Measurements from ENCODE around the gene C15orf40.

C15orf40 gene

GRCh38 chr15:82970696-82971095 is 40.7 kb downstream of the C15orf40 start:
- no peaks in the 10 kb centered on the region for H3K36me3 ChIP-seq (ENCODE audit: control insufficient read depth in 2 of 2, insufficient read depth in 1 of 2, low read length in 2 of 2)
- H3K4me1 ChIP-seq (ENCODE audit: control insufficient read depth, insufficient read depth, low read length): peaks cover 11% of the 10 kb centered on the region
- TF ChIP-seq ZNF549 (tag by site-specific recombination; IDR thresholded peaks at IDR 0.05) (no peak), ZFP3 (tag by site-specific recombination; IDR thresholded peaks at IDR 0.05; ENCODE audit: low read depth) (no peak), ZNF596 (tag by site-specific recombination; IDR thresholded peaks at IDR 0.05) (no peak), SP2 (tag by site-specific recombination; IDR thresholded peaks at IDR 0.05) (no peak), SCRT2 (tag by site-specific recombination; IDR thresholded peaks at IDR 0.05) (no peak), ZNF645 (tag by site-specific recombination; IDR thresholded peaks at IDR 0.05) (no peak), ZNF169 (tag by site-specific recombination; IDR thresholded peaks at IDR 0.05) (no peak), ZNF701 (tag by site-specific recombination; IDR thresholded peaks at IDR 0.05) (no peak), ZNF16 (tag by site-specific recombination; IDR thresholded peaks at IDR 0.05; ENCODE audit: low read depth) (no peak), ZNF677 (tag by site-specific recombination; IDR thresholded peaks at IDR 0.05) (no peak), ZNF155 (tag by site-specific recombination; IDR thresholded peaks at IDR 0.05) (no peak), AEBP2 (tag by site-specific recombination; IDR thresholded peaks at IDR 0.05; ENCODE audit: borderline replicate concordance) (no peak), ZNF785 (tag by site-specific recombination; IDR thresholded peaks at IDR 0.05) (no peak), ZNF513 (tag by site-specific recombination; IDR thresholded peaks at IDR 0.05) (no peak), ZNF184 (tag by site-specific recombination; IDR thresholded peaks at IDR 0.05) (no peak), ZNF473 (tag by site-specific recombination; IDR thresholded peaks at IDR 0.05) (no peak), ZNF510 (tag by site-specific recombination; IDR thresholded peaks at IDR 0.05; ENCODE audit: insufficient replicate concordance) (no peak), ZNF530 (tag by site-specific recombination; IDR thresholded peaks at IDR 0.05; ENCODE audit: low read depth) (no peak), ZNF626 (tag by site-specific recombination; IDR thresholded peaks at IDR 0.05) (no peak), PATZ1 (tag by site-specific recombination; IDR thresholded peaks at IDR 0.05) (no peak)
- no peak overlapping the region for H3K27ac ChIP-seq (ENCODE audit: extremely low read depth, low read depth, low read length)
- no peak overlapping the region for H3K4me3 ChIP-seq (ENCODE audit: low read depth, low read length)
- H3K9me3 ChIP-seq (ENCODE audit: control insufficient read depth, insufficient read depth, low read depth, low read length): no peaks in the 10 kb centered on the region
- ChIA-PET CTCF (interaction anchor here (0.5 to 1.7 kb wide), 5 partner anchors 9 to 121 kb away, joined by 3 to 6 read pairs (median 4); partner anchors contain the start of genes C15orf40 and RAMAC), POLR2A (no interaction called here)
